MM.1S (cell line): ENCODE data around the gene ZAP70.

ENCODE experiments used
- DNase-seq: peaks from one replicate; pipeline ENCODE4 v3.0.0-alpha.2; 2015
- H2AFZ ChIP-seq: fragments of 300-600 bp; sonication (generic); 2 replicates; pipeline ENCODE4 v1.6.0; 2016; ENCODE audit warnings: antibody characterized with exemption, low read length
- H3F3A ChIP-seq: fragments of 300-600 bp; sonication (generic); 2 replicates; pipeline ENCODE4 v1.6.1; 2016; ENCODE audit warnings: mild to moderate bottlenecking, antibody characterized with exemption, low read length, moderate library complexity, mixed read lengths; ENCODE audit not compliant: insufficient read depth
- H3K27ac ChIP-seq: fragments of 300-600 bp; sonication (generic); 2 replicates; pipeline ENCODE4 v1.5.1; 2016; ENCODE audit warnings: mild to moderate bottlenecking, low read length
- H3K27me3 ChIP-seq: fragments of 300-600 bp; sonication (generic); replicated peaks from 2 replicates; pipeline ENCODE4 v1.6.0; 2016; ENCODE audit warnings: low read length; ENCODE audit not compliant: insufficient read depth
- H3K36me3 ChIP-seq: fragments of 300-600 bp; sonication (generic); replicated peaks from 2 replicates; pipeline ENCODE4 v1.6.1; 2016; ENCODE audit warnings: mild to moderate bottlenecking, low read length, mixed read lengths; ENCODE audit not compliant: insufficient read depth
- H3K4me1 ChIP-seq: fragments of 300-600 bp; sonication (generic); 2 replicates; pipeline ENCODE4 v1.6.1; 2016; ENCODE audit warnings: low read length, mixed read lengths
- H3K4me2 ChIP-seq: fragments of 300-600 bp; sonication (generic); 2 replicates; pipeline ENCODE4 v1.6.0; 2016; ENCODE audit warnings: low read depth, low read length
- H3K4me3 ChIP-seq: fragments of 300-600 bp; sonication (generic); 2 replicates; pipeline ENCODE4 v1.5.1; 2016; ENCODE audit warnings: low read length, mixed read lengths
- H3K79me2 ChIP-seq: fragments of 300-600 bp; sonication (generic); 2 replicates; pipeline ENCODE4 v1.6.1; 2016; ENCODE audit warnings: mixed run types, low read length, mixed read lengths
- H3K9ac ChIP-seq: fragments of 300-600 bp; sonication (generic); 2 replicates; pipeline ENCODE4 v1.6.1; 2016; ENCODE audit warnings: low read length, mixed read lengths
- H3K9me2 ChIP-seq: fragments of 300-600 bp; sonication (generic); replicated peaks from 2 replicates; pipeline ENCODE4 v1.6.1; 2016; ENCODE audit warnings: mild to moderate bottlenecking, low read length, mixed read lengths; ENCODE audit not compliant: insufficient read depth
- H3K9me3 ChIP-seq: fragments of 300-600 bp; sonication (generic); replicated peaks from 2 replicates; pipeline ENCODE4 v1.6.1; 2016; ENCODE audit warnings: mild to moderate bottlenecking, low read length, mixed read lengths; ENCODE audit not compliant: insufficient read depth
- H4K20me1 ChIP-seq: fragments of 300-600 bp; sonication (generic); 2 replicates; pipeline ENCODE4 v1.6.1; 2016; ENCODE audit warnings: mild to moderate bottlenecking, low read length, moderate library complexity, mixed read lengths; ENCODE audit not compliant: insufficient read depth
- EZH2 ChIP-seq: fragments of 300-600 bp; sonication (generic); optimal IDR thresholded peaks from 2 replicates; pipeline ENCODE3; 2017; ENCODE audit warnings: low read depth, mild to moderate bottlenecking, antibody characterized with exemption, low read length, mixed read lengths
- EZH2phosphoT487 ChIP-seq: fragments of 300-600 bp; sonication (generic); IDR thresholded peaks from 2 replicates; pipeline ENCODE4 v1.6.1; 2018; ENCODE audit warnings: antibody characterized with exemption, low read length
- TF ChIP-seq, protein P1 (sequence below): fragments of 300-600 bp; sonication (generic); IDR thresholded peaks from 2 replicates; pipeline ENCODE4 v1.5.1; 2016; ENCODE audit warnings: antibody characterized with exemption, low read length, mixed read lengths

Gene ZAP70

DNA sequence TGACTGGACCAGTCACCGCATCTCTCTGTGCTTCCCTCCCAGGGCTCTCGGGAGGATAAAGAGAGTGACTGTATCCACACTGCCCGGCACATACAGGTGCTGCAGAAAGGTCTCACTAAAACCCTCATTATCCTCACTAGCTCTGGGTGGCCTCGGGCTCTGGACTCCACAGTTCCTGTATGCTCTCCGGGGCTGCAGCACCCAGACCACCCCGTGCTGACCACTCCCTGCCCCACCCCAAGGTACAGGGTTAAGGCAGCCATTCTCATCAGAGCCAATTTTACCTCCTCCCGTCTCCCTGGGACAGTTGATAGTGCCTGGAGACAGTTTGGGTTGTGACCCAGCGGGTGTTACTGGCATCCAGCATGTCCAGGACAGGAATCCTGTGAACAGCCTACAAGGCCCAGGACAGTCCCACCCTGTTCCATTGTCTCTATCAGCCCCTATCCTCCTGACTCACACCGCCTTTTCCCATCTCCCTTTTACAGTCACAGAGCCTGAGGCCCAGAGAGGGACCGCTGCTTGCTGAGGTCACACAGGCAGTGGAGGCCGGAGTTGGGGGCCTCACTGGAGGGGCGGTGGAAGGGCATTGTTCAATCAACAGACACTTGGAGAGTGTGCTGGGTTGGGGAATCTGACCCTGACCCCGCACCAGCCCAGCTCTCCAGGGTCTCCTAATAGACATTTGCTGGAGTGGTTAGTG lies 1.7 kb downstream of the ZAP70 start:
- H3K4me3 ChIP-seq: no peak overlapping the region
- H3K79me2 ChIP-seq: no peaks in the 10 kb centered on the region
- H4K20me1 ChIP-seq: no peaks in the 10 kb centered on the region
- no peaks in the 10 kb centered on the region for H3K9me3 ChIP-seq
- H3K9me2 ChIP-seq: no peaks in the 10 kb centered on the region
- H3K4me1 ChIP-seq: peaks cover 13% of the 10 kb centered on the region
- H2AFZ ChIP-seq: no peak overlapping the region
- no peak for TF ChIP-seq EZH2
- no peak overlapping the region for H3K27ac ChIP-seq
- DNase-seq: no peak
- no peaks in the 10 kb centered on the region for H3K27me3 ChIP-seq
- no peak overlapping the region for H3K9ac ChIP-seq
- H3K36me3 ChIP-seq: no peaks in the 10 kb centered on the region
- H3F3A ChIP-seq: no peaks in the 10 kb centered on the region
- no peak overlapping the region for H3K4me2 ChIP-seq

DNA sequence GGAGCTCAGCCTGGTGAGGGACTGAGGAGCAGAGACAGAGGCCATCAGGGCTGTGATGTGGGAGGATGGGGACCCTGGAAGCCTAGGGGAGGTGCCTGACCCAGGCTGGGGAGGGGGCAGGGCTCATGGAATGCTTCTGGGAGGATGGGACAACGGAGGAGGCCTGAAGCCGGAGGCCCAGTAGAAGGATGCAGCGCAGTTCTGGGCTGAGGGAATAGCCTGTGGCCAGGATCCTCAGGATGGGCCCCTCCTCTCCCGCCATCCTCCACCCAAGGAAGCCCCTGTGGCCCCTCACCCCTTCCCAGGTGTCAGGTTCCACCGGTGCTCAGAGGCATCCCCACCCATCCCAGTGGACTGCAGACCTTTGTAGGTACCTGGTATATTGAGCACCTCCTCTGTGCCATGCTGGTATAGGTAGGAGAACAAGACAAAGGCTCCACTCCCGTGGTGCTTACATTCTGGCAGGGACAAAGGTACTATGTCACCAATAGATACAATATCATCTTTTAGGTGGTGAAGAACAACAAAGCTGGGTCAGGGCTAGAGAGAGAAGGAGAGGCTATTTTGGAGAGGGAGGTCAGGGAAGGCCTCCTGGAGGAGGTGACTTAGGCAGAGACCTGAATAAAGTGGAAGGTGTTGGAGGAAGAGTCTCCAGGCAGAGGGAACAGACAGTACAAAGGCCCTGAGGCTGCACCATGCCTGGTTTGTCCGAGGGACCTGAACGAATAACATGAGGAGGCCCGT lies 2.7 kb downstream of the ZAP70 start:
- peaks cover 13% of the 10 kb centered on the region for H3K4me1 ChIP-seq
- H2AFZ ChIP-seq: no peak overlapping the region
- H4K20me1 ChIP-seq: no peaks in the 10 kb centered on the region
- no peaks in the 10 kb centered on the region for H3K36me3 ChIP-seq
- no peak for DNase-seq
- no peaks in the 10 kb centered on the region for H3K9me2 ChIP-seq
- H3K9ac ChIP-seq: no peak overlapping the region
- H3K4me2 ChIP-seq: no peak overlapping the region
- H3F3A ChIP-seq: no peaks in the 10 kb centered on the region
- H3K27ac ChIP-seq: no peak overlapping the region
- H3K79me2 ChIP-seq: no peaks in the 10 kb centered on the region
- no peaks in the 10 kb centered on the region for H3K27me3 ChIP-seq
- no peak overlapping the region for H3K4me3 ChIP-seq
- H3K9me3 ChIP-seq: no peaks in the 10 kb centered on the region
- TF ChIP-seq, protein P1, sequence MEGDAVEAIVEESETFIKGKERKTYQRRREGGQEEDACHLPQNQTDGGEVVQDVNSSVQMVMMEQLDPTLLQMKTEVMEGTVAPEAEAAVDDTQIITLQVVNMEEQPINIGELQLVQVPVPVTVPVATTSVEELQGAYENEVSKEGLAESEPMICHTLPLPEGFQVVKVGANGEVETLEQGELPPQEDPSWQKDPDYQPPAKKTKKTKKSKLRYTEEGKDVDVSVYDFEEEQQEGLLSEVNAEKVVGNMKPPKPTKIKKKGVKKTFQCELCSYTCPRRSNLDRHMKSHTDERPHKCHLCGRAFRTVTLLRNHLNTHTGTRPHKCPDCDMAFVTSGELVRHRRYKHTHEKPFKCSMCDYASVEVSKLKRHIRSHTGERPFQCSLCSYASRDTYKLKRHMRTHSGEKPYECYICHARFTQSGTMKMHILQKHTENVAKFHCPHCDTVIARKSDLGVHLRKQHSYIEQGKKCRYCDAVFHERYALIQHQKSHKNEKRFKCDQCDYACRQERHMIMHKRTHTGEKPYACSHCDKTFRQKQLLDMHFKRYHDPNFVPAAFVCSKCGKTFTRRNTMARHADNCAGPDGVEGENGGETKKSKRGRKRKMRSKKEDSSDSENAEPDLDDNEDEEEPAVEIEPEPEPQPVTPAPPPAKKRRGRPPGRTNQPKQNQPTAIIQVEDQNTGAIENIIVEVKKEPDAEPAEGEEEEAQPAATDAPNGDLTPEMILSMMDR: no peak
- TF ChIP-seq EZH2phosphoT487 (no peak), EZH2 (no peak)

- Histone ChIP-seq H3K27ac (no peak overlapping the region), H3K36me3 (no peaks in the 10 kb centered on the region), H3K4me3 (no peak overlapping the region), H3K4me2 (no peak overlapping the region), H3K4me1 (peaks cover 13% of the 10 kb centered on the region), H2AFZ (no peak overlapping the region), H3K27me3 (no peaks in the 10 kb centered on the region), H3K9me3 (no peaks in the 10 kb centered on the region), H3F3A (no peaks in the 10 kb centered on the region), H3K79me2 (no peaks in the 10 kb centered on the region), H3K9me2 (no peaks in the 10 kb centered on the region), H3K9ac (no peak overlapping the region), H4K20me1 (no peaks in the 10 kb centered on the region)
- DNase-seq: no peak
- TF ChIP-seq EZH2 (no peak), EZH2phosphoT487 (no peak)
- TF ChIP-seq, protein P1: no peak
Measured at GRCh38 chr2:97716695-97717612, 3.6 kb downstream of the ZAP70 start.
